ENCODE measurements around the gene GPR155. TPM values are rescaled to one million over a fixed set of nuclear protein-coding genes. Genes with fewer than 3 reads are reported as not detected.

The GPR155 gene
- total RNA-seq, 1 experiment from 2014 or later: 0.79 TPM

- no peak for DNase-seq
- Histone ChIP-seq H3K4me2 (no peak overlapping the region), H3K9me3 (ENCODE audit: insufficient read depth, low read depth) (no peaks in the 10 kb centered on the region), H3F3A (ENCODE audit: insufficient read depth, low read depth) (0 out of 2 replicates have a peak, but pooled peaks cover 4% of the 10 kb centered on the region), H3K36me3 (ENCODE audit: low read depth) (0 out of 2 replicates have a peak, but pooled peaks cover 3% of the 10 kb centered on the region), H4K20me1 (ENCODE audit: insufficient read depth) (no peaks in the 10 kb centered on the region), H3K27me3 (ENCODE audit: insufficient read depth, low read depth) (no peaks in the 10 kb centered on the region), H2AFZ (no peak overlapping the region), H3K4me1 (replicated peaks; ENCODE audit: insufficient read depth) (no peaks in the 10 kb centered on the region), H3K27ac (no peak overlapping the region), H3K79me2 (ENCODE audit: low read depth) (no peaks in the 10 kb centered on the region), H3K4me3 (no peak overlapping the region), H3K9me2 (ENCODE audit: insufficient read depth) (peaks cover 3% of the 10 kb centered on the region; the same call in 1 of the 2 replicates)
- no TSS peak for BruUV-seq (replicated peaks)
- intact Hi-C loops (cut with micrococcal nuclease; ENCODE audit: unreplicated experiment): no loop called here
- POLR2A ChIA-PET (ENCODE audit: unreplicated experiment): interaction anchor here (0.7 kb wide), 1 partner anchor 1463 kb away, joined by 11 read pairs; no protein-coding TSS in a partner anchor
- CTCF ChIA-PET: no interaction called here
- TF ChIP-seq EZH2 (IDR thresholded peaks at IDR 0.05; ENCODE audit: low read depth) (no peak), CTCF (conservative IDR thresholded peaks at IDR 0.05) (no peak)
Observed at GRCh38 chr2:174403628-174404027, 83.2 kb downstream of the GPR155 start.

GRCh38 chr2:174400853-174401252 is 86.0 kb downstream of the GPR155 start:
- Histone ChIP-seq H3K9me3 (ENCODE audit: insufficient read depth, low read depth) (no peaks in the 10 kb centered on the region), H3K4me1 (replicated peaks; ENCODE audit: insufficient read depth) (peaks cover 13% of the 10 kb centered on the region), H3K79me2 (ENCODE audit: low read depth) (0 out of 2 replicates have a peak, but pooled peaks cover 3% of the 10 kb centered on the region), H3K9me2 (ENCODE audit: insufficient read depth) (peaks cover 3% of the 10 kb centered on the region; the same call in 1 of the 2 replicates), H2AFZ (no peak overlapping the region), H3K4me3 (no peak overlapping the region), H3K27ac (no peak overlapping the region), H3K4me2 (no peak overlapping the region), H3K36me3 (ENCODE audit: low read depth) (0 out of 2 replicates have a peak, but pooled peaks cover 3% of the 10 kb centered on the region), H4K20me1 (ENCODE audit: insufficient read depth) (no peaks in the 10 kb centered on the region), H3F3A (ENCODE audit: insufficient read depth, low read depth) (peaks cover 22% of the 10 kb centered on the region), H3K27me3 (ENCODE audit: insufficient read depth, low read depth) (no peaks in the 10 kb centered on the region)
- intact Hi-C loops (cut with micrococcal nuclease; ENCODE audit: unreplicated experiment): no loop called here
- TF ChIP-seq EZH2 (IDR thresholded peaks at IDR 0.05; ENCODE audit: low read depth) (no peak), CTCF (conservative IDR thresholded peaks at IDR 0.05) (no peak)
- DNase-seq: no peak
- CTCF ChIA-PET: no interaction called here
- POLR2A ChIA-PET (ENCODE audit: unreplicated experiment): interaction anchor here (0.5 to 0.9 kb wide), 2 partner anchors 8 to 62 kb away, joined by 3 to 6 read pairs; no protein-coding TSS in a partner anchor
- no TSS peak for BruUV-seq (replicated peaks)

GRCh38 chr2:174399171-174399570 is 87.7 kb downstream of the GPR155 start:
- CTCF ChIA-PET: no interaction called here
- H3K79me2 ChIP-seq (ENCODE audit: low read depth): peaks cover 16% of the 10 kb centered on the region
- H3F3A ChIP-seq (ENCODE audit: insufficient read depth, low read depth): peaks cover 24% of the 10 kb centered on the region
- H3K4me1 ChIP-seq (replicated peaks; ENCODE audit: insufficient read depth): peaks cover 19% of the 10 kb centered on the region
- no peak overlapping the region for H3K4me3 ChIP-seq
- DNase-seq: no peak
- H3K36me3 ChIP-seq (ENCODE audit: low read depth): 0 out of 2 replicates have a peak, but pooled peaks cover 3% of the 10 kb centered on the region
- POLR2A ChIA-PET (ENCODE audit: unreplicated experiment): interaction anchor here (0.6 kb wide), 1 partner anchor 37 kb away, joined by 3 read pairs; no protein-coding TSS in a partner anchor
- intact Hi-C loops (cut with micrococcal nuclease; ENCODE audit: unreplicated experiment): loop anchor here (5.0 kb wide), 1 partner anchor 43 kb away; no protein-coding TSS in a partner anchor
- H2AFZ ChIP-seq: no peak overlapping the region
- H3K4me2 ChIP-seq: no peak overlapping the region
- no peaks in the 10 kb centered on the region for H3K9me3 ChIP-seq (ENCODE audit: insufficient read depth, low read depth)
- no TSS peak for BruUV-seq (replicated peaks)
- H3K27ac ChIP-seq: no peak overlapping the region
- TF ChIP-seq EZH2 (IDR thresholded peaks at IDR 0.05; ENCODE audit: low read depth) (no peak), CTCF (conservative IDR thresholded peaks at IDR 0.05) (no peak)
- H4K20me1 ChIP-seq (ENCODE audit: insufficient read depth): no peaks in the 10 kb centered on the region
- H3K9me2 ChIP-seq (ENCODE audit: insufficient read depth): peaks cover 3% of the 10 kb centered on the region; the same call in 1 of the 2 replicates
- H3K27me3 ChIP-seq (ENCODE audit: insufficient read depth, low read depth): no peaks in the 10 kb centered on the region

Measured in PC-9 (cell line).